Measurements from ENCODE around the gene SDK2.
A peak's percentile ranks its signal among the peaks of the same experiment; 100 is the strongest.

The SDK2 gene

DNA sequence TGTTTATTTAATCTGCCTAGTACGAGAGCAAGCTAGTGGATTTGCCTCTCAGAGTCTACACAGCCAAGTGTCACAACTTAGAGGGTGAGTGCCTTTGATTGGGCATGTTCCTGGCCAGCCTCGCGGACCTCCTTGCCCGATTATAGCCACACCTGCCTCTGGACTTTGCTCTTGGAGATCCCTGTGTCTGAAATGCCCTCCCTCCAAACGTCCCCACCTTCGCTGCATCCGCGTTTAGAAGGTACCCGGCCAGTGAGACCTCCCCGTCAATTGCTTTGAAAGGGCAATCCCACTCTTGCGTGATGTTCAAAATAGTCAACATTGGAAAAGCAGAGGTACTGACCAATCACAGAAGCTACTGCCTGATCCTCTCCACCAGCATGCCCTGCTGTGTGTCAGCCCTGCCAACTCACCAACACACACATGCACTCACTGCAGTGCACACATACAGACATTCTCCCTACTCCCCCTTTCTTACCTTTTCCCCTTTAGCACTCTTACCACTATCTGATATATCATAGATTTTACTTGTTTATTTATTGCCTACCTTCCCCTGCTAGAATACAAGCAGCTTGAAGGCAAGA lies 6.5 kb upstream of the SDK2 start:
- DNase-seq = no peak

DNA sequence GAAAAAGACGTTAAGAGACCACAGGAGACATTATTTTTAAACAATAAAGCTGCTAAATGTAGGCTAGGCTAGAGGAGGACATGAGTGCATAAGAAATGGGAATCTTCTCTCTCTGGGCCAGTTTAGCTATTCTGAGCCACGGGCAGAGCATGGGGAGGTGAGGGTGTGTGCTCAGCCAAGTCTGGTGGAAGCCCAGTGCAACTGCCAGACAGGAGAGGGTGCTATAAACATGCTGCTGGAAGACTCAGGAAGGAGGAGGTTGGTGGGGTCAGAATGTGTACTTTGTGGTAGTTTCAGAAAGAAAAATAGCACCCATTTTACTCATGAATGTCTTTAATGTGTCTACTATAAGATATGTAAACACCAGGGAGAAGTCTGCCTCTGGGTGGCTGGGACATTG lies 5.9 kb upstream of the SDK2 start:
- no peak for DNase-seq

DNA sequence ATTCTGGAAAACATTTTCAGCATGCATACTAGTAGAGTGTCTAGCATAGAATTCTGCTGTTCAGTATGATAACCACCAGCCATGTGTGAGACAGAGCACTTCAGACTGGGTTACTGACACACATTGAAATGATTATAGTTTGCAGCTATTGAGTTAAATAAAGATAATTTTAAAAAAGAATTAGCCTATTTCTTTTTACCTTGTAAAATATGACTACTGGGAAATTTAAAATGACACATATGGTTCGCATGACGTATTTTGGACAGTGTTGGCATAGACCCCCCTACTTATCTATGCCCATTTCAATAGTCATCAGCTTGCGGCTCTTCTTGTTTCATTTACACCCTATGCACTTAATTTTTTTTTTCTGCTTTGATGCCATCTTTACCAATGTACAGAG lies 4.7 kb upstream of the SDK2 start:
- DNase-seq = no peak

DNA sequence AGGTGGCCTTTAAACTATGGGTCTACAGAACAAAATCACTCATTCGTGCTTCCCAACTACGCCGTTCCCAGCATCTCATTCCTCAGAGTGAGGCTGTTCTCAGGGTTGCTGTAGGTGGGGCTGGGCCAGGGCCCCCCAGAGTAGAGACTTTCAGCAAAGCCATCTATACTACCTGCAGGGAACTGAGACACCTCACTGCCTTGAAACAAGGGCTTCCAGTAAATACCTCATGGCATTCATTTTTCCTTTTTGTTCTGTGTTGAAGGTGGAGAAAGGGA lies 4.2 kb upstream of the SDK2 start:
- no peak for DNase-seq

DNA sequence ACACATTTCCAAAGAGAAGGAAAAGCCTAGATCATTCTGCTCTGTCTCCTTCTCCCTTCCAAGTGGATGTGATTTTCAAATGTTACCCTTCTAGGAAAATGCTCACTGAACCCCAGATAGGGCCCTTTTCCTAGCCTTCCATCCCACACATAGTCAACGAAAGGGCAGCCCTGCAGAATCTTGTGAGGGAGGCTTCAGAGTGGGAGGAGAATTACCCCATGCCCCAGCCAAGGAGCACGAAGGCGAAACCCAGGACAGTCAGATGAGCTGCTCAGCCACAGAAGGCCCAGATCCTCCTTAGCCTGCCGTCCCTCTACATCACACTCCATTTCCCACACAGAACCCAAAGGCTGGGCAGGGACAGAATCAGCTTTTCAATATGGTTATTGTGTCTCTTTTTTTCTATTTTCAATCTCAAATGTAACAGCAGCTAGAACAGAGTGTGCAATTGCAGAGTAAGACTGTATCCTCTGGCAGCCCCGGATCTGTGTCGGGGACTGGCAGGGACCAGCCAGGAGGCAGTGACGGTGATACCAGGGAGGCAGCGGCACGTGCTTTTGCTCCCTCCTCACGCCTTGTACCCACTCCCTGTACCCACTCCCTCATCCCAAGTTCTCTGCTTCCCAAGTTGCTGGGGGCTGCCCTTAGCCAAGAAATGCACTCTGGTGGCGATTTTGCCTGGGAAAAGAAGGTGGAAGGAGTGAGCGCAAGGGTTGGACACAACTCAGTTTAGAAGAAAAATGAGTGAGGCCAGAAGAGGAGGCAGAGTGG lies 3.7 kb upstream of the SDK2 start:
- DNase-seq = no peak

DNA sequence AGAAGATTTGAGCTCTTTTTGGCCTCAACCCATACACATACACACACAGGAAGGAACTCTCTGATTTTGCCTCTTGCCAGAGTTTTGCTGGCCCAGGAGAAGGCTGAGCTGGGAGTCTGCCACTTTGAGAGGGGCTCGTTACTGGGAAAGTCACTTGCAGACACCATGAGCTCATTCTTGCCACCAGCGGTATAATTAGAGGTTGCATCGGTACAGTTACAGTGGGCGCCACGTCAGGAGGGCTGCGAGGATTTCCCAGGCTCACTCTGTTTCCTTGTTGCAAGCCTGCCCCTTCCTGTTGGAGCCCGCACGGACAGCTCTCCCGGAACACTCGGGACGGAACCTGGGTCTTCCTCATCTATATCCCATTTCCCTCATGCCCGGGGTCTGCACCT lies 3.1 kb upstream of the SDK2 start:
- no peak for DNase-seq

DNA sequence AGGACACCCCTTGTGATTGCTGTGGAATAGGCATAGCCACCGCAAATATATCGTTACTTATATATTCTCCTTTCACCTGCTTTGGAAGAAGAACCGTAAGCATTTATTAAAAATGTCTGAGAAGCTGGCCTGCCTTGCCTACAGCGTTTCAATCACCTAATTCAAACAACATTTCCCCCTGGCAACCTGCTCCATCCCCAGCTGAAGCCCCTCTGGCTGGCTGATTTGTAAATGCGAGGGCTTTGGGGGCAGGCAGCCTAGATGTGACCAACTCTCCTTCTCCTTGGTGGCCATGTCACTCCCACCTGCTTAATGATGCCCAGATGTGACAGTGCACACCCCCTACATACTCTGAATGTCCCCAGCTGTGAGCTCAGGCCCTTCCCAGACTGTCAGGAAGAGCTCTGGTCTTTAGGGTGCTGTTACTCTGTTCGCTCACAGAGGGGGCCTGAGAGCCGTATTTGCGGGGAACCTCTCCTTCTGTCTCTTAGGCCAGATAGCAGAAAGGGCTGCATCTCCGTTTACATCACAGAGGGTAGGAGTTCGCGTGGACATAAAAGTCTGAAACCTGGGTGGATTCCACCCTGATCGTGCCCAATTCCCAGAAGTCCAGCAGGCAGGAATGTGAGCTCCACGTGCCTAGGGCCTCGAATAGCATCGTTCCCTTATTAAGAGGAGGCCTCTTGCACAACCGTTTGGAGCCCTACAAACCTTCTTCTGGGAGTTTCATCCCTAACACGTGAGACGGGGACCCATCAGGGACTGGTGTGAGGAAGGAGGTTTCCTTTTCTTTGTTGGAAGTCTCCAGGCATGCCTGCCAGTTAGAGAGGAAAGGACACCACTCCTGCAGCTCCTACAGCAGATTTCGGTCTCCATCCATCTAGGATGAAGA lies 2.4 kb upstream of the SDK2 start:
- DNase-seq = no peak

DNA sequence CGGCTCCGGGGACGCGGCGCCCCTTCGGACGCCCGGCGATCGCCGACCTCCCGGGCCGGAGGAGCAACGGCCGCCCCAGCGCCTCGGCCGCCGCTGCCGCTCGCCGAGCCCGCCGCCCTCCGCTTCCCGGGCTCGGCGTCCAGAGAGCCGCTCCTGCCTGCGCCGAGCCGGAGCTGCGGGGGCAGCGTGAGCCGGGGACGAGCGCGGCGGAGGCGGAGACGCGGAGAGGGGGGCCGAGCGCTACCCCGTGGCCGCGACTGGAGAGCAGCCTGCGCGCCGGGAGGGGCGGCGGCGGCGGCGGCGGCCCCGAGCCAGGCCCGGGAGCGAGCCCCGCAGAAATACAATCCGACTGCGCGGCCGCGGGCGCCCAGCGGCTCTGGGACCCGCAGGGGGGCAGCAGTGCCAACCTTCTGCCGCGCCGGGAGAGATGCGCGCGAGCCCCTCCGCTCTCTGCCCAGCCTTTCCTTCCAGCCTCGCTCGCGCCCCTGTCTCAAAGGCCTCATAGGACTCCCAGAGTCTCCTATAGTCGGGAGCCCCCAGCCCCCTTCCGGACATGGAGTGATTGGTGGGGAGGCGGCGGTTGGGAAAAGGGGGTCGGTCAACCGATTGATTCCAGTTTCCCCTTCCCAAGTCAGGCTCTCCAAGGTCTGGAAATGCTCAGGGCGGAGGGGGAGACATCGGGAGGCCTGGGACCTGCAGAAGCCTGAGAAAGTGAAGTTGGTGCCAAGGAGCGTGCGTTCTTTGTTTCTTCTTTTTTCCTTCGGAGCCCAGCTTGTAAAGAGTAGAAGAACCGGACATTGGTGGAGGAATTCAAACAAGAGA lies 1.0 kb upstream of the SDK2 start:
- peak; percentile 24 for DNase-seq

DNA sequence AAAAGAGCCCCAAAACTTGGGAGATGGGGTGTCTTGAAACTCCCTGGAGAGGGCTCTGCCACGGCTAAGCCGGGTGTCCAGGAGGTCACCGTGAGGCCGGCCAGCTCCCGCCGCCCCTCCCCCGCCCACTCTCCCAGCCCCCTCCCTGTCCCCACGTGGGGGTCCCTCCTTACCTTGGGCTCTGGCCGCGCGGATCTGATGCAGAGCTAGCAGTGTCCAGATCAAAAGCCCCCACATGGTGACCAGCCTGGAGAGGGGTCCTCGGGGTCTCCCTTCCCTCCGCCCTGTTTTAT lies 447 bp downstream of the SDK2 start:
- no peak for DNase-seq

DNA sequence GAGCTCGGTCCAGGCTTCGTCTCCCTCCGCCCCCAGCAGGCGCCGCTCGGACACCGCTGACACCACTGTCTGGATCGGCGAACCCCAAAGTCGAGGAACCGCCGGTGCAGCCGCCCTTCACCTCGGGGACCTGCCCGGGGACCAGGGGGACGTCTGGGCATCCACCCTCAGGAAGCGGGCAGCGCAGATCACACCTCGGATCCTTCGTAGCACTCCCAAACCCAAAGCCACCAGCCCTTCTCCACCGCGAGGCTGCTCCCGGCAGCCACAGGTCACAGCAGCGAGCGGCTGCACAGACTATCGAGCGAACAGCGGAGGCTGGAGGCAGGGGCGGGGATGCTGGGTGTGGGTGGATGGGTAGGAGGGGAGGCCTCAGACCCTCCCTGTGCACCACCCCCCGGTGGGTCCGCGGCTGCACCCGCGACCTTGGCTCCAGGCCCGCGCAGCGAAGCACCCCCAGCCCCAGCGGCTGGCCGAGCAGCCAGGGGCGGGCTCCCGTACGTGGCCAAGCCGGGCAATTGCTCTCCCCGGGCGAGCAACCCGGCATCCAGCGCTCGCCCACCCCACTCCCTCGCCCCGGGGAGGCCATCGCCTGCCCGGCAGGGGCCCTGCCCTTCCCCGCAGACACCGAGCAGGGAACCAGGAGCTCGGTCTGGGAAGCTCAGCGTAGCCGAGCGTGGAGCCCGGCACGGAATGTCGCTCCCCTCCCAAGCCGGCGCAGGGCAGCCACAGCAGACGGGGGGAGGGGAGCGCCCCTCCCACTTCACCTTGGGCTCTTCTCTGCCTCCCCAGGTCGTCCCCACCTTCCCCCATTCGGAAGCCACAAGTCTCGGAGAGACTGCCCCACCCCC lies 1.0 kb downstream of the SDK2 start:
- no peak for DNase-seq

DNA sequence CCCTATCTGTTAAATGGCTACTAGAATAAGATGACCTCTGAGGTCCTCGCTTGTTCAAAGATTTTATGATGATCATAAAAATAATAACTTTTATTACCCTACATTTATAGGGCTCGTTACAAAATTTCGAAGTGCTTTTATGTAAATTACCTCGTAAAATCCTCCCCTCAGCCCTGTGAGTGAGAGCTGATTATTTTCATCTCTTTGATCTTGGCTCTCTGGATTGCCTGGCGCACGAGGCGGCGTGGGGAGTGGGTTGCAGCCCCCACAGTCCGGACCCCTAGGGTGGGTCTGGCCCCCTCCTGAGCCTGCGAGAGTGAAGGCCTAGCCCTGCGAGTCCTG lies 1.6 kb downstream of the SDK2 start:
- no peak for DNase-seq

DNA sequence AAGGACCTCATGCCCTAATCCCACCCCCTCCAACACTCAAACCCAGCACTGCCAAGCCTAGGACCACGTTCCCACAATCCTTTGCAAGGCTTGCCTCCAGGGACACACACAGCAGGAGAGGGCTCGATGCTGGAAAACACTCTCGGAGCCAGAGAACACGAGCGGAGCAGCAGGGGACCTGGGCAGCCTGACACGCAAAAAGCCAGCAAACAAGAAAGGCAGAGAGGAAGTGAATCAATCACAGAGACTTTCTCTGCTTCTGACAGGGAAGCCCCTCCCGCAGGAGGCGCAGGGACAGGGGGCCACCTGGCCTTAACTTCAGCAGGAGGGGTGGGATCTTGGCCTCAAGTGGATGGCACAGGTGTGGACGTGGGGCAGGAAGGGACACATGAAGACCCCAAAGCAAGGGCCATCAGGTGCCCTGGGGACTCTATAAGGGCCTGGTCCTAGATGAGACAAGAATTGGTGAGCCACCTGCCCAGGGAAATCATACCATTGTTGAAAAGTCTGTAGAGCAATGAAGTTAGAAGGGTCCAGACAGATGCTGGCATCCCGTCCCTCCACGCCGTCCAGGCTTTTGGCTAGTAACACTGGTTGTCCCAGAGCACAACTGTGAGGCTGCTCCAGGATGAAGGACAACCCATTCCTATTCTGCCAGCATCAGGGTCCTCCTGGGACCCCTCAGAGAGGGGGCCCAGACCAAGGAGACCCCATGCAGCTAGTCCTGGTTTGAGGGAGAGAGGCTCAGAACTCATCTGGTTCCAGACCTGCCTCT lies 2.2 kb downstream of the SDK2 start:
- DNase-seq = no peak

DNA sequence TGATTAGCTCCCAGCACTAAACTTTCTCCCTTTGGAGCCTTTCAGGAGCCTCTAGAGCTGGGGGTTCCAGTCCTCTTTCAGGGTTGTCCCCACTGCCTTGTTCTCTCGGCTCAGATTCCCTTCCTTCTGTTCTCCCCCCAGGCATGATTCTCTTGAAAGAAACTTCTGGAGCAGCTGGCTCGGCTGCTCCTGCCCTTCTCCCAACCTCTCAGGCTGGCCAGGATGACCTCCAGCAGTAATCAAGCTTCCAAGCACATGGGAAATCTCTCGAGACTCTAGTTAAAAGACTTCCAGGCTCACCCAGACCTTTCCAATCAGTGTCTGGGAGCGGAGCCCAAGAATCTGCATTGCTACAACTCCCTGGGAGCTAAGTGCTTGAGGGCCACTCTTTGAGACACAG lies 3.6 kb downstream of the SDK2 start:
- DNase-seq = no peak

DNA sequence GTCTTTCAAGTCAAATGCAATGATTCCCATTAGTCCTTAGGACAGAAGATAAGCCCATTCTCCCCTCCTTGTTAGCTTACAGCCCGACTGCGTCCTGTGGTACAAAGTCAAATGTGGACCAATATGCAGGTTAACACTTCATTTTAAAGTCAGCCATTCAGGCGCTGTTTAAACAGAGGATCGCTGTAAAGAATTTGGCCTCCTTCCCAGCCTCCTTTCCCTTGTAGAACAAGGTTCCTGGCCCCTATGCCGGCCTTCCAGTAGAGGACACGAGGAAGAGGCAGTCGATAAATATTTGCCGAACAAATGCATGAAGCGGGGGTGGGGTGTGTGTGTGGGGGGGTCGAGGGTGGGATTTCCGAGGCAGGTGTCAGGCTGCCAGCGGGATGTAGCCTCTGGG lies 4.3 kb downstream of the SDK2 start:
- no peak for DNase-seq

DNA sequence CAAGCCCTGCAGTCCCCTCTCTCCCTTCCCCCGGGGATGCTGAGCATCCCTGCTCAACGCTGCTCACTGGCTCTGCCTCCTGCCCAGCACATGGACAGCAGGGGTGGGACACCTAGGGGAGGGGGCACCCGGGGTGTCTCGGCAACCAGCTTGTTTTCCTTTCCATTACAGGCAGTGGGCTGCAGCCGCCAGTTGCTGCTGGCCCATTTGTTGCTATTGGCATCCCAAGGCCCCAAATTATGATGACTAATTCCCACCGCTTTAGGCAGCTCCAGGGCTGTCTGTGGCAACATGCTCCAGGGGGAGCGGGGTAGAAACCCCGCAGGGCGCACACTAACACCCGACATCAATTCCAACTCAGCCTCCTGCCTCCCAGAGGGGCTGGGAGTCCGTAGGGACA lies 4.9 kb downstream of the SDK2 start:
- no peak for DNase-seq

DNA sequence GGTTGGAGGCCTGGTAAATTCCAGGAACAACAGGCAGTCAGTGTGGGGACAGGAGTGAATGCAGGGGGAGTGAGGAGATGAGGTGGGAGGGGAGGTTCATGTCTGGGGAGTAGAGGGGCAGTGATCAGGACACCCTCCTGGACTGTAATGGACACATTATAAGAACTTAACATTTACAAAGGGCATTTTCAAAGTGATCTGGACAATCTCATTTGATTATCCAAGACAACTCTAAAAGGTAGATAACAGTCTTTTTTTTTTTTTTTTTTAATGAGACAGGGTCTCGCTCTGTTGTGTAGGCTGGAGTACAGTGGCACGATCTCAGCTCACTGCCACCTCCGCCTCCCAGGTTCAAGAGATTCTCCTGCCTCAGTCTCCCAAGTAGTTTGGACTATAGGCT lies 5.7 kb downstream of the SDK2 start:
- no peak for DNase-seq

DNA sequence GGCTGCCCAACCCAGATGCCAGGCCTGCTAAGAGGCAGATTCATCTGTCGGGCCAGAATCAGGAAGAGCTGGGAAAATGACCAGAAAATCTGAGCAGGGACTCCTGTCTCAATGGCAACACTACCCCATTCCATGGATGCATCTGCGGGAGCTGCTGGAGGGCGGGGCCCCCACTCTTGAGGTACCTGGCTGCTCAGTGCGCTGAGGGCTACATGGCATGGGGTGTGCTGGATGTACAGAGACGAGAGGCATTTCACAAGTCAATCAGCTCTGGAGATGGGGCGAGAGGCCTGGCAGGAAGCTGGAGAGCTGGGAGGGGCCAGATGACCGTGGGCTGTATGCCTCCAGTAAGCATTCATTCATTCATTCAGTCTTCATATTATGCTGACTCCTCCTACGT lies 6.4 kb downstream of the SDK2 start:
- no peak for DNase-seq

DNA sequence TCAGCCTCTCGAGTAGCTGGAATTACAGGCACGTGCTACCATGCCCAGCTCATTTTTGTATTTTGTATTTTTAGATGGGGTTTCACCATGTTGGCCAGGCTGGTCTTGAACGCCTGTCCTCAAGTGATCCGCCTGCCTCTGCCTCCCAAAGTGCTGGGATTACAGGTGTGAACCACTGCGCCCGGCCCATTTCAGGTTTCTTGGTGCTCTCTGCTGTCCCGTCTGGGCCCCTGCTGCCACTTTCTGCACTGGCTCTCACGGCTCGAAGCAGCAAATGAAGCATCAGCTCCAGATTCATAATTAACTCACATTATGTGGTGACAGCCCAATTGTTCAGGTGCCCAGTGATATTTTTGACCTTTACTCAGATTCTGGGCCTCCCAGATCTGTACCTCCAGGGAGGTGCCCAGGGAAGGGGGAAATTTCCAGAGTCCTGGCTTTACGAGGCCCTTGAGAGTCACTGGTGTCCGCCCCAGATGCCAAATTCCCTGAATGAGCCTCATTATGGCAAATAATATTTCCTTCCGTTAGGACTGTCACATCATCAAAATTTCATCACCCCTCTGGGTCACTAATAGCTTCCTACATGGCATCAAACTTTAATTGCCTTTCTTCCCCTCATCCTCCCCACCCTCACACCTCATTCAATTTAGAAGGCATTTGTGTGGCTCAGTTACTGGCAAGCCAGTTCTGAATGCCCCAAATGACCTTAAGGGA lies 9.0 kb downstream of the SDK2 start:
- DNase-seq = no peak

DNA sequence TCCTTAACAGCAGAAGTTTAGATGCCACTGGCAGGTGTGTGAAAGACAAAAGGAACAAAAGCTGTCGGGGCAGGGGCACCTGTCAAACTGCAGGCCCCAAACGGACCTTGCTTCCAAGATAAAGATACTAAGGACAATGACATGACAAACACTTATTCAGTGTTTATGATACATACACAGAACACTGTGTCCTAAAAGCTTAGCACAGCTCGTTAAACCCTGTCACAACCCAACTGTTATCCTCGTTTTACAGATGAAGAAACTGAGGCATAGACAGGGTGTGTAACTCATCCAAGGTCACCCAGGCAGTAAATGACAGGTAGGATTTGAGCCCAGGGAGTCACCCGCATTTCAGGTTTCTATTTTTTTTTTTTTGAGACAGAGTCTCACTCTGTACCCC lies 9.6 kb downstream of the SDK2 start:
- DNase-seq = no peak

DNA sequence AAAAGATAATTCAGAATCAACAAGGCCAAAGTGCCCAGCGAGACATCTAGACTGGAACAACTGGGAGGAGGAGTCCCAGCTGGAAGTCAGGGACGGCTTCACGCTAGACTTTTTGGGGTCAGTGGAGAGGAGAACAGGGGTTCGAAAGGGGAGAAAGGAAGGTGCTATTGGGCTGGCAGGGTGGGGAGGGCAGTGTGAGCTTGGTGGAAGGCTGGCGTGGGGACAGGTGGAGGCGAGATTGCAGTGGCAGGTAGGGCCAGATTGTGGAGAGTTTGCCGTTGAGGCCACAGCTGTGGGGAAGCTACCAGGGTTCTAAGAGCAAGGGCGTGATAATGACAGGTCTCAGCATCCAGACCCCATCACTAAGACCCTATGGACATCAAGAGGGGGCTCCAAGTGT lies 10.5 kb downstream of the SDK2 start:
- DNase-seq = no peak

DNA sequence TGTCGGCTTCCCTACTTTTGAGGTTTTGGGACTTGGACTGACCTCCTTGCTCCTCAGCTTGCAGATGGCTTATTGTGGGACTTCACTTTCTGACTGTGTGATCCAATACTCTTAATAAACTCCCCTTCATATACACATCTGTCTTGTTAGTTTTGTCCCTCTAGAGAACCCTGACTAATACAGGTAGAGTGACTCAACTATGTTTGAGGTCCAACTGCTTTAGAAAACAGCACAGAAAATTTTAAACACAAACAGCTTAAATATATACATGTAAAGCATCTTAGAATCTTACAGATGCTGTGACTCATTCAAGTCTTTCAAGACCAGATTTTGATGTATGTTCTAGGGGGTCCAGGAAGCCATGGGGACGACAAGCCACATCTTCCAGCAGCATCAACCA lies 11.7 kb downstream of the SDK2 start:
- DNase-seq = no peak

Data from CD4-positive, alpha-beta T cell treated with Interleukin-15 for 1 hour (primary cell).